HG03045 (cell line): ENCODE measurements around the gene ATP8B2.

Source experiments
- ATAC-seq: cut with Tn5 transposase; IDR thresholded peaks from one replicate; pipeline ENCODE4 v1.9.1; 2021; ENCODE audit warnings: mild to moderate bottlenecking, moderate library complexity; ENCODE audit not compliant: unreplicated experiment

The ATP8B2 gene

GRCh38 chr1:154391086-154391770 lies 65.9 kb downstream of the ATP8B2 start:
- ATAC-seq, result no peak

- ATAC-seq, result no peak
Measured at GRCh38 chr1:154398141-154398540, 72.8 kb downstream of the ATP8B2 start.

DNA sequence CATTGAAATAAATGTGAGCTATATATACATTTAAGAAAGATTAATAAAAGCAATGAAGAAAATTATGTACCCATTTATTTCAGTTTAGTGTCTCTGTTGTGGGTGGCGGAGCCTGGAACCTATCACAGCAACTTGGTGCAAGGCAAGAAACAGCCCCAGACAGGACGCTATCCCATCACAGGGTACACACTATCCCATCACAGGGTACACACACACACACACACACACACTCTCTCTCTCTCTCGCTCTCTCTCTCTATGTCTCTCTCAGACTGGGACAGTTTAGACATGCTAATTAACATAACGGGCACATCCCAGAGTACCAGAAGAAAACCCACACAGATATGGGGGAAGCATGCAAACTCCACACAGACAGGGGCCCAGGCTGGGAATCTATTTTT lies 73.4 kb downstream of the ATP8B2 start:
- no peak for ATAC-seq

DNA sequence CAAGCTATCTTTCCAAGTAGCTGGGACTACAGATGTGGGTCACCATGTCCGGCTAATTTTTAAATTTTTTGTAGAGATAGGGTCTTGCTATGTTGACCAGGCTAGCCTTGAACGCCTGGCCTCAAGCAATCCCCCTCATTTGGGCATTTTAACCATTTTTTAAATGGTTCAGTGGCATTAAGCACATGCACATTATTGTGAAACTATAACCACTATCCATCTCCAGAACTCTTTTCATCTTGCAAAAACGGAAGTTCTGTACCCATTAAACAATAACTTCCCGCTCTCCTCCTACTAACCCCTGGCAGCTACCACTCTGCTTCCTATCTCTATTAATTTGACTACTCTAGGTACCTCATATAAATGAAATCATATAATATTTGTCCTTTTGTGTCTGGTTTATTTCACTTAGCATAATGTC lies 75.1 kb downstream of the ATP8B2 start:
- no peak for ATAC-seq
